ENCODE measurements around the gene KCNJ5. TPM values are rescaled to one million over a fixed set of nuclear protein-coding genes. Genes with fewer than 3 reads are reported as not detected.
A peak's percentile ranks its signal among the peaks of the same experiment; 100 is the strongest.

The KCNJ5 gene
- total RNA-seq, 1 donor from 2014 or later: 8.5 TPM

GRCh38 chr11:128881221-128881620 is 9.9 kb upstream of the KCNJ5 start:
- H3K9me3 ChIP-seq: no peaks in the 10 kb centered on the region
- TF ChIP-seq CTCF (IDR thresholded peaks at IDR 0.05): no peak
- no peaks in the 10 kb centered on the region for H3K36me3 ChIP-seq
- DNase-seq: no peak
- intact Hi-C loops (cut with DNase I): no loop called here
- H3K27ac ChIP-seq: no peak overlapping the region
- no peak for ATAC-seq
- H3K4me3 ChIP-seq: no peak overlapping the region
- no peaks in the 10 kb centered on the region for H3K27me3 ChIP-seq
- no peaks in the 10 kb centered on the region for H3K4me1 ChIP-seq

- no peaks in the 10 kb centered on the region for H3K27me3 ChIP-seq
- no peaks in the 10 kb centered on the region for H3K36me3 ChIP-seq
- no peak for TF ChIP-seq CTCF (IDR thresholded peaks at IDR 0.05)
- ATAC-seq: no peak
- H3K9me3 ChIP-seq: no peaks in the 10 kb centered on the region
- H3K27ac ChIP-seq: no peak overlapping the region
- H3K4me1 ChIP-seq: no peaks in the 10 kb centered on the region
- H3K4me3 ChIP-seq: no peak overlapping the region
- DNase-seq: no peak
- intact Hi-C loops (cut with DNase I): no loop called here
Measured at GRCh38 chr11:128882451-128882850, 8.7 kb upstream of the KCNJ5 start.

GRCh38 chr11:128884054-128884453 is 7.1 kb upstream of the KCNJ5 start:
- Histone ChIP-seq H3K9me3 (no peaks in the 10 kb centered on the region), H3K4me1 (no peaks in the 10 kb centered on the region), H3K27ac (no peak overlapping the region), H3K27me3 (no peaks in the 10 kb centered on the region), H3K4me3 (no peak overlapping the region), H3K36me3 (no peaks in the 10 kb centered on the region)
- no peak for ATAC-seq
- intact Hi-C loops (cut with DNase I): loop anchor here (2.0 kb wide), 1 partner anchor 73 kb away; no protein-coding TSS in a partner anchor
- DNase-seq: no peak
- TF ChIP-seq CTCF (IDR thresholded peaks at IDR 0.05): no peak

GRCh38 chr11:128884703-128885338 is 6.3 kb upstream of the KCNJ5 start:
- peak; percentile 88 for TF ChIP-seq CTCF (IDR thresholded peaks at IDR 0.05)
- intact Hi-C loops (cut with DNase I): loop anchor here (2.0 kb wide), 1 partner anchor 72 kb away; no protein-coding TSS in a partner anchor
- Histone ChIP-seq H3K27me3 (peaks cover 1% of the 10 kb centered on the region), H3K36me3 (no peaks in the 10 kb centered on the region), H3K27ac (no peak overlapping the region), H3K9me3 (no peaks in the 10 kb centered on the region), H3K4me1 (no peaks in the 10 kb centered on the region), H3K4me3 (no peak overlapping the region)
- DNase-seq (no peak), ATAC-seq (peak; percentile 90)

GRCh38 chr11:128886406-128887124 is 4.6 kb upstream of the KCNJ5 start:
- no peaks in the 10 kb centered on the region for H3K9me3 ChIP-seq
- peak; percentile 71 for ATAC-seq
- no peak for TF ChIP-seq CTCF (IDR thresholded peaks at IDR 0.05)
- H3K27ac ChIP-seq: no peak overlapping the region
- no peak for DNase-seq
- H3K4me3 ChIP-seq: no peak overlapping the region
- intact Hi-C loops (cut with DNase I): no loop called here
- peaks cover 14% of the 10 kb centered on the region for H3K27me3 ChIP-seq
- H3K36me3 ChIP-seq: no peaks in the 10 kb centered on the region
- H3K4me1 ChIP-seq: peaks cover 9% of the 10 kb centered on the region
